Thyroid gland (tissue), 4 donors: Measurements from ENCODE around the gene METTL2B.
"Not testable (repeated sequence)": the region's sequence is repeated elsewhere in the genome, so short reads cannot be mapped to it uniquely, and the experiment has no call there.

Experiments
- CTCF ChIP-seq, 6 experiments: fragments of 200-600 bp in 3 of 6; fragments of 450-650 bp in 3 of 6; sonication (generic) in 3 of 6; IDR thresholded peaks; one replicate each; pipeline ENCODE4 v1.5.1; 2016 to 2019; ENCODE audit warnings: antibody characterized with exemption in 6 of 6, mild to moderate bottlenecking in 2 of 6, inconsistent platforms in 1 of 6, moderate library complexity in 1 of 6
- POLR2A ChIP-seq, 2 donors: fragments of 450-650 bp; IDR thresholded peaks; one replicate each; pipeline ENCODE4 v1.6.1; 2017; ENCODE audit warnings: antibody characterized with exemption in 2 of 2, mild to moderate bottlenecking in 2 of 2, moderate library complexity in 1 of 2

GRCh38 chr7:128532956-128533355, 56.4 kb downstream of the METTL2B start:
- not testable (repeated sequence) for TF ChIP-seq CTCF, POLR2A (IDR thresholded peaks at IDR 0.05)
